HG03066 (cell line): Measurements from ENCODE around the gene HDDC3.
"Not testable (repeated sequence)": the region's sequence is repeated elsewhere in the genome, so short reads cannot be mapped to it uniquely, and the experiment has no call there.

Source experiments
- ATAC-seq: cut with Tn5 transposase; IDR thresholded peaks from one replicate; pipeline ENCODE4 v1.9.1; 2021; ENCODE audit warnings: low read depth; ENCODE audit not compliant: unreplicated experiment

The HDDC3 gene

GRCh38 chr15:90933301-90933700 is 952 bp upstream of the HDDC3 start:
- no peak for ATAC-seq

- no peak for ATAC-seq
Observed at GRCh38 chr15:90932660-90932991, 277 bp upstream of the HDDC3 start.

- ATAC-seq = no peak
Observed at GRCh38 chr15:90931575-90931827, 848 bp downstream of the HDDC3 start.

GRCh38 chr15:90930861-90931574 is 1.3 kb downstream of the HDDC3 start:
- no peak for ATAC-seq

- no peak for ATAC-seq
Observed at GRCh38 chr15:90929246-90930019, 2.9 kb downstream of the HDDC3 start.

- not testable (repeated sequence) for ATAC-seq
Observed at GRCh38 chr15:90928106-90928505, 4.2 kb downstream of the HDDC3 start.

GRCh38 chr15:90926766-90927165 is 5.6 kb downstream of the HDDC3 start:
- ATAC-seq = not testable (repeated sequence)

GRCh38 chr15:90924375-90924774 is 8.0 kb downstream of the HDDC3 start:
- peak; percentile 58 for ATAC-seq

GRCh38 chr15:90922712-90923322 is 9.5 kb downstream of the HDDC3 start:
- ATAC-seq = peak; percentile 89

GRCh38 chr15:90921887-90922286 is 10.5 kb downstream of the HDDC3 start:
- ATAC-seq = no peak

GRCh38 chr15:90918835-90919234 is 13.5 kb downstream of the HDDC3 start:
- ATAC-seq = no peak

GRCh38 chr15:90918034-90918788 is 14.1 kb downstream of the HDDC3 start:
- ATAC-seq = no peak

GRCh38 chr15:90917569-90917968 is 14.8 kb downstream of the HDDC3 start:
- ATAC-seq = no peak

GRCh38 chr15:90916461-90916860 is 15.9 kb downstream of the HDDC3 start:
- ATAC-seq = no peak

- ATAC-seq = no peak
Observed at GRCh38 chr15:90915808-90916440, 16.4 kb downstream of the HDDC3 start.

- no peak for ATAC-seq
Observed at GRCh38 chr15:90915216-90915807, 17.0 kb downstream of the HDDC3 start.

GRCh38 chr15:90914305-90915080 is 17.9 kb downstream of the HDDC3 start:
- no peak for ATAC-seq

- ATAC-seq = no peak
Observed at GRCh38 chr15:90913398-90913944, 18.9 kb downstream of the HDDC3 start.

- no peak for ATAC-seq
Observed at GRCh38 chr15:90912770-90913075, 19.6 kb downstream of the HDDC3 start.
